PC-3 (cell line): Measurements from ENCODE around the gene LRBA. TPM values are rescaled to one million over a fixed set of nuclear protein-coding genes. Genes with fewer than 3 reads are reported as not detected.

Source experiments
- ATAC-seq: fragments of 200-7000 bp; cut with Tn5 transposase; 2 replicates; pipeline ENCODE4 v1.9.1; 2020; ENCODE audit warnings: mild to moderate bottlenecking, moderate library complexity
- BruUV-seq: library from RNA; stranded (reverse); fragments of 400-500 nt; replicated peaks from 2 replicates; lab custom pipeline; 2021; lab: Mats Ljungman, UMichigan
- CTCF ChIA-PET: fragments of 300-600 bp; sonication (Branson Sonifier 250); formaldehyde crosslinking; loops from one replicate; lab custom pipeline; 2022; ENCODE audit warnings: antibody characterized with exemption; lab: Charles Lee
- POLR2A ChIA-PET: fragments of 300-600 bp; sonication (Branson Sonifier 250); formaldehyde crosslinking; loops from one replicate; lab custom pipeline; 2022; ENCODE audit warnings: antibody characterized with exemption; ENCODE audit not compliant: unreplicated experiment; lab: Charles Lee
- DNase-seq: peaks from one replicate; pipeline ENCODE4 v3.0.0-alpha.2; 2015
- H2AFZ ChIP-seq: fragments of 300-600 bp; sonication (generic); 2 replicates; pipeline ENCODE4 v1.6.0; 2016; ENCODE audit warnings: antibody characterized with exemption, low read length
- H3F3A ChIP-seq: fragments of 300-600 bp; sonication (generic); one replicate; pipeline ENCODE4 v1.6.0; 2017; ENCODE audit warnings: antibody characterized with exemption, low read length, control low read depth, mild to moderate bottlenecking; ENCODE audit not compliant: unreplicated experiment
- H3K27ac ChIP-seq: fragments of 300-600 bp; sonication (generic); 2 replicates; pipeline ENCODE4 v1.5.1; 2016; ENCODE audit warnings: mild to moderate bottlenecking, low read length
- H3K27me3 ChIP-seq: fragments of 300-600 bp; sonication (generic); 2 replicates; pipeline ENCODE4 v1.6.1; 2016; ENCODE audit warnings: low read length, mixed read lengths
- H3K36me3 ChIP-seq: fragments of 300-600 bp; sonication (generic); 2 replicates; pipeline ENCODE4 v1.6.1; 2016; ENCODE audit warnings: low read depth, mixed run types, low read length, mixed read lengths
- H3K4me1 ChIP-seq: fragments of 300-600 bp; sonication (generic); 2 replicates; pipeline ENCODE4 v1.5.1; 2016; ENCODE audit warnings: low read length; ENCODE audit not compliant: insufficient read depth
- H3K4me2 ChIP-seq: fragments of 300-600 bp; sonication (generic); 2 replicates; pipeline ENCODE4 v1.6.0; 2016; ENCODE audit warnings: low read length
- H3K4me3 ChIP-seq: fragments of 300-600 bp; sonication (generic); 2 replicates; pipeline ENCODE4 v1.5.1; 2016; ENCODE audit warnings: mild to moderate bottlenecking, low read length, mixed read lengths
- H3K79me2 ChIP-seq: fragments of 300-600 bp; sonication (generic); 2 replicates; pipeline ENCODE4 v1.6.1; 2017; ENCODE audit warnings: low read length, mixed read lengths
- H3K9ac ChIP-seq: fragments of 300-600 bp; sonication (generic); 2 replicates; pipeline ENCODE4 v1.6.0; 2016; ENCODE audit warnings: mild to moderate bottlenecking, low read length
- H3K9me2 ChIP-seq: fragments of 300-600 bp; sonication (generic); replicated peaks from 2 replicates; pipeline ENCODE4 v1.6.1; 2016; ENCODE audit warnings: mixed run types, low read length, mixed read lengths
- H3K9me3 ChIP-seq: fragments of 300-600 bp; sonication (generic); 2 replicates; pipeline ENCODE4 v1.6.1; 2016; ENCODE audit warnings: low read length, mixed read lengths
- H4K20me1 ChIP-seq: fragments of 300-600 bp; sonication (generic); 2 replicates; pipeline ENCODE4 v1.6.1; 2016; ENCODE audit warnings: low read length, mixed read lengths
- CTCF ChIP-seq: fragments of 300-600 bp; sonication (generic); conservative IDR thresholded peaks from 2 replicates; pipeline ENCODE4 v1.5.1; 2017; ENCODE audit warnings: antibody characterized with exemption, low read depth, mild to moderate bottlenecking, low read length
- EZH2 ChIP-seq: fragments of 300-600 bp; sonication (generic); IDR thresholded peaks from one replicate; pipeline ENCODE4 v1.6.1; 2017; ENCODE audit warnings: antibody characterized with exemption, mild to moderate bottlenecking, low read length; ENCODE audit not compliant: unreplicated experiment
- EZH2phosphoT487 ChIP-seq: fragments of 300-600 bp; sonication (generic); IDR thresholded peaks from 2 replicates; pipeline ENCODE4 v1.6.1; 2018; ENCODE audit warnings: mild to moderate bottlenecking, antibody characterized with exemption, low read length, borderline replicate concordance
- intact Hi-C: fragments of 100-400 bp; cut with micrococcal nuclease; formaldehyde crosslinking; loops from 2 replicates; pipeline ENCODE4 v1.9.0; 2023
- total RNA-seq: library from RNA; depleted of rRNA; stranded (reverse); fragments of >200 nt; gene quantifications from 2 replicates; pipeline ENCODE4 v1.2.3, GENCODE V29; 2014

LRBA gene
- total RNA-seq, 1 experiment from 2014 or later: 40.8 TPM

GRCh38 chr4:150493851-150494250 is 521.2 kb downstream of the LRBA start:
- Histone ChIP-seq H3K4me3 (no peak overlapping the region), H3K79me2 (no peaks in the 10 kb centered on the region), H3K27ac (no peak overlapping the region), H3K27me3 (no peaks in the 10 kb centered on the region), H3K4me1 (no peaks in the 10 kb centered on the region), H3K4me2 (no peak overlapping the region), H3K9ac (no peak overlapping the region), H3F3A (no peaks in the 10 kb centered on the region), H3K36me3 (no peaks in the 10 kb centered on the region), H4K20me1 (no peaks in the 10 kb centered on the region), H3K9me2 (no peaks in the 10 kb centered on the region), H2AFZ (no peak overlapping the region), H3K9me3 (no peaks in the 10 kb centered on the region)
- ChIA-PET CTCF (no interaction called here), POLR2A (no interaction called here)
- intact Hi-C loops: no loop called here
- DNase-seq: no peak
- BruUV-seq: no TSS peak
- no peak for ATAC-seq
- no peak for TF ChIP-seq EZH2phosphoT487
- no peak for TF ChIP-seq EZH2
- no peak for TF ChIP-seq CTCF

- H3K79me2 ChIP-seq: no peaks in the 10 kb centered on the region
- DNase-seq (no peak), ATAC-seq (no peak)
- H3K9me3 ChIP-seq: no peaks in the 10 kb centered on the region
- ChIA-PET POLR2A (no interaction called here), CTCF (no interaction called here)
- no peaks in the 10 kb centered on the region for H3K9me2 ChIP-seq
- H3K27me3 ChIP-seq: no peaks in the 10 kb centered on the region
- no peak overlapping the region for H3K4me2 ChIP-seq
- H3K4me3 ChIP-seq: no peak overlapping the region
- no peaks in the 10 kb centered on the region for H3F3A ChIP-seq
- no peaks in the 10 kb centered on the region for H4K20me1 ChIP-seq
- H2AFZ ChIP-seq: no peak overlapping the region
- H3K36me3 ChIP-seq: no peaks in the 10 kb centered on the region
- no peak for TF ChIP-seq EZH2
- TF ChIP-seq CTCF: no peak
- TF ChIP-seq EZH2phosphoT487: no peak
- no peak overlapping the region for H3K27ac ChIP-seq
- intact Hi-C loops: no loop called here
- H3K4me1 ChIP-seq: no peaks in the 10 kb centered on the region
- BruUV-seq: no TSS peak
- no peak overlapping the region for H3K9ac ChIP-seq
These were observed 523.7 kb downstream of the LRBA start for GRCh38 chr4:150491132-150492049.

- DNase-seq: no peak
- no peaks in the 10 kb centered on the region for H3K79me2 ChIP-seq
- H3K4me2 ChIP-seq: no peak overlapping the region
- no peak overlapping the region for H3K27ac ChIP-seq
- POLR2A ChIA-PET: no interaction called here
- H3K27me3 ChIP-seq: no peaks in the 10 kb centered on the region
- no peaks in the 10 kb centered on the region for H3K9me3 ChIP-seq
- CTCF ChIA-PET: no interaction called here
- H3K36me3 ChIP-seq: no peaks in the 10 kb centered on the region
- no peak for ATAC-seq
- H3F3A ChIP-seq: no peaks in the 10 kb centered on the region
- BruUV-seq: no TSS peak
- no peaks in the 10 kb centered on the region for H3K4me1 ChIP-seq
- no peak overlapping the region for H2AFZ ChIP-seq
- no peak overlapping the region for H3K4me3 ChIP-seq
- no peaks in the 10 kb centered on the region for H3K9me2 ChIP-seq
- TF ChIP-seq EZH2phosphoT487: no peak
- no peak for TF ChIP-seq CTCF
- no peak for TF ChIP-seq EZH2
- intact Hi-C loops: no loop called here
- no peak overlapping the region for H3K9ac ChIP-seq
- no peaks in the 10 kb centered on the region for H4K20me1 ChIP-seq
These were observed 532.5 kb downstream of the LRBA start for GRCh38 chr4:150482581-150482980.
